Caco-2 (cell line): ENCODE measurements around the gene PARVB. TPM values are rescaled to one million over a fixed set of nuclear protein-coding genes. Genes with fewer than 3 reads are reported as not detected.

Source experiments
- BruUV-seq: library from RNA; stranded (reverse); fragments of 400-500 nt; replicated peaks from 2 replicates; lab custom pipeline; 2021; lab: Mats Ljungman, UMichigan
- CTCF ChIA-PET: fragments of 300-600 bp; sonication (Branson Sonifier 250); formaldehyde crosslinking; loops from one replicate; lab custom pipeline; 2022; ENCODE audit warnings: antibody characterized with exemption; lab: Charles Lee
- POLR2A ChIA-PET: fragments of 300-600 bp; sonication (Branson Sonifier 250); formaldehyde crosslinking; loops from one replicate; lab custom pipeline; 2022; ENCODE audit warnings: antibody characterized with exemption; lab: Charles Lee
- DNase-seq, 2 experiments: peaks; one replicate each; pipeline versions ENCODE4 v3.0.0 to v3.0.0-alpha.2; 2020 to 2022
- H3K27me3 ChIP-seq: replicated peaks from 2 replicates; pipeline ENCODE4 v1.6.0; 2011; ENCODE audit warnings: low read length; ENCODE audit not compliant: control insufficient read depth, insufficient read depth
- H3K36me3 ChIP-seq: 2 replicates; pipeline ENCODE4 v1.5.1; 2011; ENCODE audit warnings: low read length; ENCODE audit not compliant: control insufficient read depth, insufficient read depth
- H3K4me1 ChIP-seq: fragments of 250-450 bp; sonication (Bioruptor Pico); 2 replicates; pipeline ENCODE4 v1.5.1; 2020; ENCODE audit warnings: mild to moderate bottlenecking
- H3K4me3 ChIP-seq: 2 replicates; pipeline ENCODE4 v1.5.1; 2011; ENCODE audit warnings: low read depth, mild to moderate bottlenecking, control low read depth, low read length
- H3K9me3 ChIP-seq: fragments of 250-450 bp; sonication (Bioruptor Pico); 2 replicates; pipeline ENCODE4 v1.5.1; 2020; ENCODE audit warnings: mild to moderate bottlenecking, moderate library complexity
- H3K27ac Mint-ChIP-seq: one replicate; pipeline ENCODE4 v1.8.0; 2022; ENCODE audit warnings: mixed read lengths; ENCODE audit not compliant: unreplicated experiment
- H3K27me3 Mint-ChIP-seq: one replicate; pipeline ENCODE4 v1.8.0; 2022; ENCODE audit warnings: mixed read lengths; ENCODE audit not compliant: insufficient read depth, unreplicated experiment
- H3K36me3 Mint-ChIP-seq: one replicate; pipeline ENCODE4 v1.8.0; 2022; ENCODE audit warnings: mild to moderate bottlenecking, mixed read lengths; ENCODE audit not compliant: insufficient read depth, unreplicated experiment
- H3K4me1 Mint-ChIP-seq: one replicate; pipeline ENCODE4 v1.8.0; 2022; ENCODE audit warnings: low read depth, mixed read lengths; ENCODE audit not compliant: unreplicated experiment
- H3K4me3 Mint-ChIP-seq: one replicate; pipeline ENCODE4 v1.8.0; 2022; ENCODE audit warnings: mild to moderate bottlenecking, moderate library complexity, mixed read lengths; ENCODE audit not compliant: unreplicated experiment
- H3K9me3 Mint-ChIP-seq: one replicate; pipeline ENCODE4 v1.8.0; 2022; ENCODE audit warnings: mixed read lengths; ENCODE audit not compliant: unreplicated experiment
- intact Hi-C: fragments of 100-400 bp; cut with micrococcal nuclease; formaldehyde crosslinking; loops from one replicate; pipeline ENCODE4 v1.10.0; 2022; ENCODE audit not compliant: unreplicated experiment
- total RNA-seq: library from RNA; stranded (reverse); gene quantifications from 2 replicates; pipeline ENCODE4 v1.2.3, GENCODE V29; 2022
- TF ChIP-seq, protein P1 (sequence below), 2 experiments: fragments of 200-600 bp in 1 of 2; IDR thresholded peaks; 1 replicate in 1 of 2; 2 replicates in 1 of 2; pipeline versions ENCODE4 v1.5.1 to v1.8.0; 2011 to 2022; ENCODE audit warnings: antibody characterized with exemption in 1 of 2, control low read depth in 1 of 2, inconsistent platforms in 1 of 2, low read depth in 1 of 2, low read length in 1 of 2, mild to moderate bottlenecking in 1 of 2, moderate library complexity in 1 of 2; ENCODE audit not compliant: insufficient read depth in 1 of 2, severe bottlenecking in 1 of 2, unreplicated experiment in 1 of 2

PARVB gene
- total RNA-seq, 1 experiment from 2014 or later: 28.8 TPM

- Mint-ChIP-seq H3K4me1 (no peaks in the 10 kb centered on the region), H3K9me3 (no peaks in the 10 kb centered on the region), H3K27ac (no peak overlapping the region), H3K36me3 (no peaks in the 10 kb centered on the region), H3K27me3 (peaks cover 19% of the 10 kb centered on the region), H3K4me3 (no peak overlapping the region)
- no peaks in the 10 kb centered on the region for H3K9me3 ChIP-seq
- H3K36me3 ChIP-seq: no peaks in the 10 kb centered on the region
- no peaks in the 10 kb centered on the region for H3K4me1 ChIP-seq
- intact Hi-C loops: no loop called here
- POLR2A ChIA-PET: no interaction called here
- TF ChIP-seq, protein P1, sequence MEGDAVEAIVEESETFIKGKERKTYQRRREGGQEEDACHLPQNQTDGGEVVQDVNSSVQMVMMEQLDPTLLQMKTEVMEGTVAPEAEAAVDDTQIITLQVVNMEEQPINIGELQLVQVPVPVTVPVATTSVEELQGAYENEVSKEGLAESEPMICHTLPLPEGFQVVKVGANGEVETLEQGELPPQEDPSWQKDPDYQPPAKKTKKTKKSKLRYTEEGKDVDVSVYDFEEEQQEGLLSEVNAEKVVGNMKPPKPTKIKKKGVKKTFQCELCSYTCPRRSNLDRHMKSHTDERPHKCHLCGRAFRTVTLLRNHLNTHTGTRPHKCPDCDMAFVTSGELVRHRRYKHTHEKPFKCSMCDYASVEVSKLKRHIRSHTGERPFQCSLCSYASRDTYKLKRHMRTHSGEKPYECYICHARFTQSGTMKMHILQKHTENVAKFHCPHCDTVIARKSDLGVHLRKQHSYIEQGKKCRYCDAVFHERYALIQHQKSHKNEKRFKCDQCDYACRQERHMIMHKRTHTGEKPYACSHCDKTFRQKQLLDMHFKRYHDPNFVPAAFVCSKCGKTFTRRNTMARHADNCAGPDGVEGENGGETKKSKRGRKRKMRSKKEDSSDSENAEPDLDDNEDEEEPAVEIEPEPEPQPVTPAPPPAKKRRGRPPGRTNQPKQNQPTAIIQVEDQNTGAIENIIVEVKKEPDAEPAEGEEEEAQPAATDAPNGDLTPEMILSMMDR (IDR thresholded peaks at IDR 0.05; ENCODE audit: insufficient read depth in 1 of 2, low read depth in 1 of 2, low read length in 1 of 2, severe bottlenecking in 1 of 2, unreplicated experiment in 1 of 2): no peak
- peak in 1 of 2 experiments; percentile 23 for DNase-seq
- H3K27me3 ChIP-seq: no peaks in the 10 kb centered on the region
- no peak overlapping the region for H3K4me3 ChIP-seq
- BruUV-seq: no TSS peak
- CTCF ChIA-PET: no interaction called here
These were observed 172.6 kb downstream of the PARVB start for GRCh38 chr22:44196731-44197131.

DNA sequence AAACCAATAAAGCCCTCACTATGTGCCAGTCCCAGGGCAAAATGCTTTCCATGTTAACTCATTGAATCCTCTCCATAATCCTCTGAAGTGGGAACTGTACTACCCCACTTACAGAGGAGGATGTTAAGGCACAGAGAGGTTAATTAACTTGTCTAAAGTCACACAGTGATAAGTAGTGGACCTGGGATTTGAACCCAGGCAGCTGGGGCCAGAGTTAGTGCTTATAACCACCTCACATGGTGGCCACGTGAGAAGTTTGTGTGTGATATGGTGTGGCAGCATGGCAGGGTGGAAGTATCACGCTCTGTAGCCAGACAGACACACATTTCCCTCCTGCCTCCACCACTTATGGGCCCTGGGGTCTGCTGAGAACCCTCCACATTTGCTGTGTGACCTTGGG lies 173.2 kb downstream of the PARVB start:
- peaks cover 23% of the 10 kb centered on the region for H3K27me3 Mint-ChIP-seq
- H3K4me3 ChIP-seq: no peak overlapping the region
- no peaks in the 10 kb centered on the region for H3K36me3 ChIP-seq
- no peak overlapping the region for H3K4me3 Mint-ChIP-seq
- no peaks in the 10 kb centered on the region for H3K9me3 Mint-ChIP-seq
- H3K9me3 ChIP-seq: no peaks in the 10 kb centered on the region
- CTCF ChIA-PET: no interaction called here
- no peak overlapping the region for H3K27ac Mint-ChIP-seq
- POLR2A ChIA-PET: no interaction called here
- no peak for DNase-seq
- TF ChIP-seq, protein P1 (IDR thresholded peaks at IDR 0.05; ENCODE audit: insufficient read depth in 1 of 2, low read depth in 1 of 2, low read length in 1 of 2, severe bottlenecking in 1 of 2, unreplicated experiment in 1 of 2): no peak
- H3K4me1 ChIP-seq: no peaks in the 10 kb centered on the region
- H3K27me3 ChIP-seq: no peaks in the 10 kb centered on the region; the same call in 1 of the 2 replicates
- intact Hi-C loops: no loop called here
- H3K36me3 Mint-ChIP-seq: no peaks in the 10 kb centered on the region
- no peaks in the 10 kb centered on the region for H3K4me1 Mint-ChIP-seq
- BruUV-seq: no TSS peak

- peak in 1 of 2 experiments; percentile 5 for DNase-seq
- POLR2A ChIA-PET: no interaction called here
- Mint-ChIP-seq H3K36me3 (no peaks in the 10 kb centered on the region), H3K4me1 (no peaks in the 10 kb centered on the region), H3K9me3 (no peaks in the 10 kb centered on the region), H3K27ac (no peak overlapping the region), H3K4me3 (no peak overlapping the region), H3K27me3 (peaks cover 22% of the 10 kb centered on the region)
- TF ChIP-seq, protein P1 (IDR thresholded peaks at IDR 0.05; ENCODE audit: insufficient read depth in 1 of 2, low read depth in 1 of 2, low read length in 1 of 2, severe bottlenecking in 1 of 2, unreplicated experiment in 1 of 2): no peak
- H3K36me3 ChIP-seq: no peaks in the 10 kb centered on the region
- CTCF ChIA-PET: no interaction called here
- no TSS peak for BruUV-seq
- no peaks in the 10 kb centered on the region for H3K4me1 ChIP-seq
- no peaks in the 10 kb centered on the region for H3K9me3 ChIP-seq
- H3K4me3 ChIP-seq: no peak overlapping the region
- no peaks in the 10 kb centered on the region; the same call in 1 of the 2 replicates for H3K27me3 ChIP-seq
- intact Hi-C loops: no loop called here
These were observed 175.1 kb downstream of the PARVB start for GRCh38 chr22:44199164-44199563.
